Trophoblast cell (in vitro differentiated cells and primary cell): ENCODE measurements around the gene TENM4.

ENCODE experiments used
- DNase-seq, 2 donors: peaks; one replicate each; pipeline ENCODE4 v3.0.0-alpha.2; 2016
- H2AFZ ChIP-seq: 2 replicates; pipeline ENCODE4 v1.6.1; 2013; ENCODE audit warnings: low read length, moderate library complexity, mild to moderate bottlenecking; ENCODE audit not compliant: insufficient read depth, poor library complexity
- H2AK5ac ChIP-seq: 2 replicates; pipeline ENCODE4 v1.6.1; 2013; ENCODE audit warnings: mild to moderate bottlenecking, low read length
- H2BK120ac ChIP-seq: 2 replicates; pipeline ENCODE4 v1.6.1; 2013; ENCODE audit warnings: low read length, mild to moderate bottlenecking, moderate library complexity; ENCODE audit not compliant: insufficient read depth, poor library complexity
- H2BK12ac ChIP-seq: 2 replicates; pipeline ENCODE4 v1.6.1; 2013; ENCODE audit warnings: mild to moderate bottlenecking, low read length, moderate library complexity
- H2BK5ac ChIP-seq: 2 replicates; pipeline ENCODE4 v1.6.1; 2013; ENCODE audit warnings: low read length, low read depth, moderate library complexity, mild to moderate bottlenecking; ENCODE audit not compliant: poor library complexity
- H3K14ac ChIP-seq: 2 replicates; pipeline ENCODE4 v1.6.1; 2013; ENCODE audit warnings: mild to moderate bottlenecking, low read length
- H3K18ac ChIP-seq: 2 replicates; pipeline ENCODE4 v1.6.1; 2013; ENCODE audit warnings: mild to moderate bottlenecking, low read length
- H3K23ac ChIP-seq: 2 replicates; pipeline ENCODE4 v1.6.1; 2013; ENCODE audit warnings: low read length
- H3K27ac ChIP-seq: 2 replicates; pipeline ENCODE4 v1.5.1; 2013; ENCODE audit warnings: low read depth, mild to moderate bottlenecking, inconsistent platforms, low read length, moderate library complexity
- H3K27me3 ChIP-seq: 2 replicates; pipeline ENCODE4 v1.6.1; 2013; ENCODE audit warnings: inconsistent platforms, mild to moderate bottlenecking, low read length, moderate library complexity; ENCODE audit not compliant: insufficient read depth
- H3K36me3 ChIP-seq, 2 experiments: 1 replicate in 1 of 2; 2 replicates in 1 of 2; pipeline ENCODE4 v1.6.1; 2013; ENCODE audit warnings: low read length in 2 of 2, mild to moderate bottlenecking in 2 of 2, moderate library complexity in 1 of 2; ENCODE audit not compliant: insufficient read depth in 2 of 2, control insufficient read depth in 1 of 2
- H3K4ac ChIP-seq: 2 replicates; pipeline ENCODE4 v1.6.1; 2013; ENCODE audit warnings: low read depth, mild to moderate bottlenecking, low read length, moderate library complexity
- H3K4me1 ChIP-seq, 2 experiments: 1 replicate in 1 of 2; 2 replicates in 1 of 2; pipeline ENCODE4 v1.6.1; 2013; ENCODE audit warnings: low read length in 2 of 2, mild to moderate bottlenecking in 2 of 2, moderate library complexity in 1 of 2; ENCODE audit not compliant: insufficient read depth in 2 of 2, control insufficient read depth in 1 of 2
- H3K4me2 ChIP-seq: 2 replicates; pipeline ENCODE4 v1.6.1; 2013; ENCODE audit warnings: inconsistent platforms, mild to moderate bottlenecking, low read length, moderate library complexity
- H3K4me3 ChIP-seq: 2 replicates; pipeline ENCODE4 v1.5.1; 2013; ENCODE audit warnings: mild to moderate bottlenecking, low read depth, low read length, inconsistent platforms
- H3K79me1 ChIP-seq: one replicate; pipeline ENCODE4 v1.6.1; 2013; ENCODE audit warnings: low read length
- H3K79me2 ChIP-seq: 2 replicates; pipeline ENCODE4 v1.6.1; 2013; ENCODE audit warnings: low read length, mild to moderate bottlenecking; ENCODE audit not compliant: control insufficient read depth, insufficient read depth, poor library complexity
- H3K9ac ChIP-seq: 2 replicates; pipeline ENCODE4 v1.6.1; 2013; ENCODE audit warnings: mild to moderate bottlenecking, low read length
- H3K9me3 ChIP-seq: 2 replicates; pipeline ENCODE4 v1.6.1; 2013; ENCODE audit warnings: low read depth, mild to moderate bottlenecking, control low read depth, inconsistent platforms, low read length; ENCODE audit not compliant: insufficient read depth
- H4K12ac ChIP-seq: 2 replicates; pipeline ENCODE4 v1.6.1; 2013; ENCODE audit warnings: low read depth, mild to moderate bottlenecking, low read length, moderate library complexity
- H4K8ac ChIP-seq: 2 replicates; pipeline ENCODE4 v1.6.1; 2013; ENCODE audit warnings: low read depth, mild to moderate bottlenecking, low read length, moderate library complexity
- H4K91ac ChIP-seq: one replicate; pipeline ENCODE4 v1.6.1; 2013; ENCODE audit warnings: low read depth, mild to moderate bottlenecking, low read length, moderate library complexity
- WGBS: extraction: QIAGEN DNeasy Blood & Tissue Kit; methylation state at CpG from one replicate; pipeline ENCODE4 v1.1.7; 2013; ENCODE audit warnings: missing lambda C conversion rate; ENCODE audit not compliant: insufficient read length, insufficient coverage; ENCODE audit errors: extremely low coverage; 5-methylcytosine and 5-hydroxymethylcytosine counted together

Gene TENM4

GRCh38 chr11:79209540-79210266 is 231.1 kb downstream of the TENM4 start:
- H3K4ac ChIP-seq = no peak overlapping the region
- H3K9ac ChIP-seq = no peak overlapping the region
- no peak overlapping the region for H3K18ac ChIP-seq
- no peaks in the 10 kb centered on the region for H3K36me3 ChIP-seq
- no peak overlapping the region for H3K14ac ChIP-seq
- no peak overlapping the region for H4K91ac ChIP-seq
- H3K4me3 ChIP-seq = no peak overlapping the region
- peaks cover 4 to 6% of the 10 kb centered on the region in 2 experiments for H3K4me1 ChIP-seq
- no peak overlapping the region for H4K8ac ChIP-seq
- DNase-seq = no peak
- no peak overlapping the region for H3K4me2 ChIP-seq
- no peak overlapping the region for H3K27ac ChIP-seq
- no peak overlapping the region for H2AK5ac ChIP-seq
- no peaks in the 10 kb centered on the region for H3K79me2 ChIP-seq
- H4K12ac ChIP-seq = no peak overlapping the region
- H3K27me3 ChIP-seq = no peaks in the 10 kb centered on the region
- H3K79me1 ChIP-seq = no peaks in the 10 kb centered on the region
- H3K9me3 ChIP-seq = no peaks in the 10 kb centered on the region
- H2BK5ac ChIP-seq = no peak overlapping the region
- WGBS = no CpG with 5 or more reads among the region's 6 CpGs
- no peak overlapping the region for H3K23ac ChIP-seq
- H2BK12ac ChIP-seq = no peak overlapping the region
- no peak overlapping the region for H2AFZ ChIP-seq
- H2BK120ac ChIP-seq = no peak overlapping the region

DNA sequence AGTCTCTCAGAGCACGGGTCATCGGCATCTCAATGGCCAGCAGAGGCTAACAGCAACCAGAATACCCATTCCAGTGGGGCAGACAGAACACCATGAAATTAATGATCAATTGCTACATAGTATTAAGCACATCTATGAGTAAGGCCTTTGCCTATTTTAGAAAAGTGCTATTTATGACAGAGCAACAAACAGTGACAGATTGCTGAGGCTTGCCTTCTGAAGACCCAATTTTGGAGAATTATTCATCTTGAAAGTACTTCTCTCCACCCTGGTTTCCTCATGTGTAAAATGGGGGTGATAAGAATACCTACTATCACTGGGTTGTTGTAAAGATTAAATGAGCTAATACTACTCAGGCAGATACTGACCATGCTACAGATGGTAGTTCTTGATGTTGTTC is 232.7 kb downstream of the TENM4 start:
- Histone ChIP-seq H2AFZ (no peak overlapping the region), H3K18ac (no peak overlapping the region), H4K8ac (no peak overlapping the region), H2BK5ac (no peak overlapping the region), H3K27me3 (no peaks in the 10 kb centered on the region), H3K4me3 (no peak overlapping the region), H3K23ac (no peak overlapping the region), H3K36me3 (no peaks in the 10 kb centered on the region), H3K79me1 (no peaks in the 10 kb centered on the region), H3K4me2 (no peak overlapping the region), H2AK5ac (no peak overlapping the region), H2BK120ac (no peak overlapping the region), H3K4me1 (peaks cover 4 to 6% of the 10 kb centered on the region in 2 experiments), H3K79me2 (no peaks in the 10 kb centered on the region), H4K91ac (no peak overlapping the region), H3K14ac (no peak overlapping the region), H3K4ac (no peak overlapping the region), H3K9ac (no peak overlapping the region), H4K12ac (no peak overlapping the region), H3K9me3 (peaks cover 1% of the 10 kb centered on the region), H2BK12ac (no peak overlapping the region), H3K27ac (no peak overlapping the region)
- no CpG with 5 or more reads among the region's 2 CpGs for WGBS
- no peak for DNase-seq

DNA sequence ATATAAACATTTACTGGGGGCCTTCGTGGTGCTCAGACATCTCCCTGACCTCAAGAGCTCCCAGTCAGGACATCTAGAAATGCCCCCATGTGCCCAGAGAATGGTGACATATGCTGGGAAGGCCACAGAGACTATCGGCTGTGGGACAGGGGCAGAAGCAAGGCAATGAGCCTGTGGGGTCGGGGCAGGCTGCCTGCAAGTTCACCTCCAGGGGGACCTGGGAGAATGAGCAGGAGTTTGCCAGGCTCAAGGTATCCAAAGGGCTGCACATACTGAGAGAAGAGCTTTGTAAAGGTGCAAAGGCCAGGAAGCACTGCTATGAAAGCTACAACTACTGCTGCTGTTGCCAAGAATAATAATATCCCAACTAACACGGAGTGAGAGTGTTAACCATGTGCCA is 233.9 kb downstream of the TENM4 start:
- Histone ChIP-seq H4K8ac (no peak overlapping the region), H2AFZ (no peak overlapping the region), H2BK120ac (no peak overlapping the region), H3K9ac (no peak overlapping the region), H3K79me2 (no peaks in the 10 kb centered on the region), H4K12ac (no peak overlapping the region), H2AK5ac (no peak overlapping the region), H3K9me3 (peaks cover 1% of the 10 kb centered on the region), H3K18ac (no peak overlapping the region), H3K36me3 (no peaks in the 10 kb centered on the region), H3K79me1 (no peaks in the 10 kb centered on the region), H3K4me3 (no peak overlapping the region), H3K27me3 (no peaks in the 10 kb centered on the region), H3K27ac (no peak overlapping the region), H3K14ac (no peak overlapping the region), H3K23ac (no peak overlapping the region), H3K4ac (no peak overlapping the region), H2BK12ac (no peak overlapping the region), H3K4me1 (no peaks in the 10 kb centered on the region), H3K4me2 (no peak overlapping the region), H2BK5ac (no peak overlapping the region), H4K91ac (no peak overlapping the region)
- DNase-seq = no peak
- no CpG with 5 or more reads among the region's 4 CpGs for WGBS

- H3K27ac ChIP-seq = no peak overlapping the region
- H3K4me2 ChIP-seq = no peak overlapping the region
- no peak overlapping the region for H2BK5ac ChIP-seq
- no peaks in the 10 kb centered on the region for H3K79me1 ChIP-seq
- no peak overlapping the region for H3K14ac ChIP-seq
- no CpG with 5 or more reads among the region's 1 CpG for WGBS
- H3K36me3 ChIP-seq = no peaks in the 10 kb centered on the region
- no peak overlapping the region for H2BK12ac ChIP-seq
- H2AFZ ChIP-seq = no peak overlapping the region
- H3K4me1 ChIP-seq = peaks cover 0 to 2% of the 10 kb centered on the region in 2 experiments
- H2BK120ac ChIP-seq = no peak overlapping the region
- H3K27me3 ChIP-seq = no peaks in the 10 kb centered on the region
- H3K79me2 ChIP-seq = no peaks in the 10 kb centered on the region
- no peak overlapping the region for H3K23ac ChIP-seq
- no peak overlapping the region for H4K12ac ChIP-seq
- H3K4me3 ChIP-seq = no peak overlapping the region
- no peak overlapping the region for H3K9ac ChIP-seq
- no peak overlapping the region for H2AK5ac ChIP-seq
- H3K9me3 ChIP-seq = peaks cover 1% of the 10 kb centered on the region
- H3K4ac ChIP-seq = no peak overlapping the region
- H4K91ac ChIP-seq = no peak overlapping the region
- no peak overlapping the region for H3K18ac ChIP-seq
- DNase-seq = no peak
- H4K8ac ChIP-seq = no peak overlapping the region
These were observed 235.0 kb downstream of the TENM4 start for GRCh38 chr11:79205786-79206185.
